HG02642 (cell line): ENCODE data around the gene PHF12.

Experiments used
- ATAC-seq: cut with Tn5 transposase; IDR thresholded peaks from one replicate; pipeline ENCODE4 v1.9.1; 2021; ENCODE audit warnings: mild to moderate bottlenecking; ENCODE audit not compliant: unreplicated experiment, poor library complexity

PHF12 gene

DNA sequence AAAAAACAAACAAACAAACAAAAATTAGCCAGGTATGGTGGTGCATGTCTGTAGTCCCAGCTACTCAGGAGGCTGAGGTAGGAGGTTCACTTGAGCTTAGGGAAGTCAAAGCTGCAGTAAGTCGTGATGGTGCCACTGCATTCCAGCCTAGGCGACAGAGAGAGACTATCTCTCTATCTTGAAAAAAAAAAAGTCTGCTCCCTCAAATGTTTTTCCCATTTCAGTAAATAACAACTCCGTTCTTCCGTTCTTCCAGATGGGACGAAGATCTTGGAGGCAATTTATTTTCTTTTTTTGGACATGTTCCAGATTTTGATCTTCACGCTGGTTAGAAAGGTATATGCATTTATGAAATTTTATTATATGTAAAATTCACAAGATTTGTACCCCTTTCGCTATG lies 77.5 kb downstream of the PHF12 start:
- no peak for ATAC-seq

DNA sequence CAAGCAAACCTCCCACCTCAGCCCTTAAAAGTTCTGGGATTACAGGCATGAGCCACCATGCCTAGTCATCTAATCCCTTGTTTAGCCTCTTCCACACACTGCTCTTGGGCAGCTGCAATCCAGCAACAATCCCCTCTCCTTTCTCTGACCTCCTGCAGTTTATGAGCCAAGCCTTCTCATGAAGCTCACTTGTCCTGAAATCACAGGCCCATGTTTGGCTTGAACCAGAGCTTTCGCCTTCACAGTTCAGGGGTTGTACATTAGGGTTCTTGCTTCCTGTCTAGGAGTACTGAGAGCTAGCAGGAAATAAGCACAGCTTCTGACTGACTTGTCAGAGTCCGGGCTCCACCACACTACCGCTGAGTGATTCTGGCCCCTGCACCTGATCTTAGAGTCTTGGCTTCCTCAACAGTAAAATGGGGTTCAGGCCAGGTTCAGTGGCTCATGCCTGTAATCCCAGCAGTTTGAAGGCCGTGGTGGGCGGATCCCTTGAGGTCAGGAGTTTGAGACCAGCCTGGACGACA lies 80.2 kb downstream of the PHF12 start:
- peak; percentile 88 for ATAC-seq

GRCh38 chr17:28867276-28867675 lies 84.0 kb downstream of the PHF12 start:
- ATAC-seq: no peak

GRCh38 chr17:28865946-28866752 lies 85.2 kb downstream of the PHF12 start:
- ATAC-seq: no peak

- ATAC-seq: no peak
Measured at GRCh38 chr17:28864991-28865849, 86.1 kb downstream of the PHF12 start.

- no peak for ATAC-seq
Measured at GRCh38 chr17:28863953-28864352, 87.4 kb downstream of the PHF12 start.

- ATAC-seq: no peak
Measured at GRCh38 chr17:28862561-28862960, 88.8 kb downstream of the PHF12 start.

GRCh38 chr17:28861393-28862203 lies 89.7 kb downstream of the PHF12 start:
- no peak for ATAC-seq

GRCh38 chr17:28860363-28860808 lies 90.9 kb downstream of the PHF12 start:
- ATAC-seq: no peak

DNA sequence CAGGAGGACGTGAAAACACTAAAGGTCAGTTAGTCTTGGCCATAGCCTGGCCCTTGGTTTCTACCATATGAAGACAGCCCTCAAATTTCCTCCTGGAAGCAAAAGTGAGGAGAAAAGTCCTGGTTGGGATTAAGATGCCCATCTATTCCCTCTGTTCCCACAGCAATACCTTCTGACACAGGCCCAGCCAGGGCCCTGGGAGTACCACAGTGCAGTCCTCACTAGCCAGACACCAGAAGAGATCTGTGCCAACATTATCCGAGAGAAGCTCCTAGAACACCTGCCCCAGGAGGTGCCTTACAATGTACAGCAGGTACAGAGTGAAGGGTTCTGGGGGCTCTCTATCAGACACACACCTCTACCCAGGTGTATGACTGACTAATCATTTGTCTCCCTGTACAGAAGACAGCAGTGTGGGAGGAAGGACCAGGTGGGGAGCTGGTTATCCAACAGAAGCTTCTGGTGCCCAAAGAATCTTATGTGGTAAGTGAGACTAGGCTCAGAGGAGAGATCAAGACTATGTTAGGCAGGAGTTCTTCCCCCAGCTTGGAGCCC lies 92.4 kb downstream of the PHF12 start:
- no peak for ATAC-seq

DNA sequence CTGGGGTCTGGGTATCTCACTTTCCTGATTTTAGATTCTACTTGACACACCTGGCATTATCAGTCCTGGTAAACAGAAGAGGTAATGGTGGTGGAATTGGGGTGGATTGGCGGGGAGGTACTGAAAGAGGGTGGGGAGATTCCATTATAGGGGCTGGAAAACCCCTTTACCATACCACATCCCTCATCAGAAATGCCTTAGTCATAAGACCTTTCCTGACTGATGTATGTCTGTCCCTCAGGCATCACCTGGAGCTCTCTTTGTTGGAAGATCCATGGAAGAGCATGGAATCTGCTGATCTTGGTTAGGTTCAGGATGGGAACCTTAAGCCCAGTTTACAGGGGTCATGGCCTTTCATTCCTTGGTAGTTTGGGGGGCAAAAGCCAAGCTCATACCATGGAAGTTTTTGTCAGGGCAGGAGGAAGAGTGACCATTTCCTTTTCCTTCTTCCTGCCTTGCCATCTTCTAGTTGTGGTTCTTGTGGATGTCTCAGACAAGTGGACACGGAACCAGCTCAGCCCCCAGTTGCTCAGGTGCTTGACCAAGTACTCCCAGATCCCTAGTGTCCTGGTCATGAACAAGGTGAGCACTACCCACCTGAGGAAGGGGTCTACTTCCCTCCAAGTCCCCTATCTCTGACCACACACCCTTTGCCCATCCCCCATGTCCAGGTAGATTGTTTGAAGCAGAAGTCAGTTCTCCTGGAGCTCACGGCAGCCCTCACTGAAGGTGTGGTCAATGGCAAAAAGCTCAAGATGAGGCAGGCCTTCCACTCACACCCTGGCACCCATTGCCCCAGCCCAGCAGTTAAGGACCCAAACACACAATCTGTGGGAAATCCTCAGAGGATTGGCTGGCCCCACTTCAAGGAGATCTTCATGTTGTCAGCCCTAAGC lies 93.2 kb downstream of the PHF12 start:
- no peak for ATAC-seq

DNA sequence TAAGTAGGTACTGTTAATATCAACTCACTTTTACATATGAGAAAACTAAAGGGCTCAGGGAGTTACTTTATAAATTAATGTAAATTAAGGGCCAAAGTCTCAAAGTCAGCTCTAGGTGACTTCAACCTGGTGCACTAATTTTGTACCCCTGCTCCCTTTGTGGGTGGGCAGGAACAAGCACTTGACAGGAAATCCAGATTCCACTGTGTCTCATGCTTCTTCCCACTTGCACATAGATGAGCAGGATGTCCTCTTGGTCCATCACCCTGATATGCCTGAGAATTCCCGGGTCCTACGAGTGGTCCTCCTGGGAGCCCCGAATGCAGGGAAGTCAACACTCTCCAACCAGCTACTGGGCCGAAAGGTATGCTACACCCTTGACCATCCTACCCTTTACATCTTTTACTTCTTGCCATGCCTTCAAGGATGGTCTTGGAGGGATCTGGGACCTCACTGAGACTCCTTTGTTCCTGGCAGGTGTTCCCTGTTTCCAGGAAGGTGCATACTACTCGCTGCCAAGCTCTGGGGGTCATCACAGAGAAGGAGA lies 95.2 kb downstream of the PHF12 start:
- ATAC-seq: no peak

- no peak for ATAC-seq
Measured at GRCh38 chr17:28855336-28855679, 96.0 kb downstream of the PHF12 start.
